NCI-H526 treated with DMSO at 0.1 percent for 48 hours (cell line): ENCODE data around the gene THBS2.
"Not testable (repeated sequence)": the region's sequence is repeated elsewhere in the genome, so short reads cannot be mapped to it uniquely, and the experiment has no call there.

Experiments used
- DNase-seq: peaks from one replicate; lab custom pipeline; 2025; lab: John Stamatoyannopoulos, UW

THBS2 gene

GRCh38 chr6:169230946-169231789, 22.5 kb downstream of the THBS2 start:
- DNase-seq = no peak

GRCh38 chr6:169230322-169230665, 23.4 kb downstream of the THBS2 start:
- DNase-seq = no peak

- DNase-seq = no peak
Measured at GRCh38 chr6:169229615-169230321, 23.9 kb downstream of the THBS2 start.

- no peak for DNase-seq
Measured at GRCh38 chr6:169227116-169227515, 26.5 kb downstream of the THBS2 start.

GRCh38 chr6:169225887-169226286, 27.8 kb downstream of the THBS2 start:
- no peak for DNase-seq

- no peak for DNase-seq
Measured at GRCh38 chr6:169225131-169225576, 28.5 kb downstream of the THBS2 start.

- no peak for DNase-seq
Measured at GRCh38 chr6:169224716-169225115, 28.9 kb downstream of the THBS2 start.

GRCh38 chr6:169224185-169224695, 29.4 kb downstream of the THBS2 start:
- no peak for DNase-seq

- no peak for DNase-seq
Measured at GRCh38 chr6:169223006-169223405, 30.6 kb downstream of the THBS2 start.

- no peak for DNase-seq
Measured at GRCh38 chr6:169222126-169222525, 31.5 kb downstream of the THBS2 start.

GRCh38 chr6:169221264-169221663, 32.4 kb downstream of the THBS2 start:
- DNase-seq = no peak

GRCh38 chr6:169220068-169220964, 33.3 kb downstream of the THBS2 start:
- DNase-seq = no peak

- no peak for DNase-seq
Measured at GRCh38 chr6:169217972-169218371, 35.7 kb downstream of the THBS2 start.

GRCh38 chr6:169216830-169217229, 36.8 kb downstream of the THBS2 start:
- no peak for DNase-seq

- DNase-seq = no peak
Measured at GRCh38 chr6:169215201-169215681, 38.4 kb downstream of the THBS2 start.

GRCh38 chr6:169214789-169215188, 38.9 kb downstream of the THBS2 start:
- not testable (repeated sequence) for DNase-seq

GRCh38 chr6:169213814-169214520, 39.7 kb downstream of the THBS2 start:
- DNase-seq = no peak

- DNase-seq = peak; percentile 78
Measured at GRCh38 chr6:169212897-169213813, 40.5 kb downstream of the THBS2 start.

- DNase-seq = no peak
Measured at GRCh38 chr6:169212436-169212835, 41.2 kb downstream of the THBS2 start.

GRCh38 chr6:169211881-169212280, 41.8 kb downstream of the THBS2 start:
- no peak for DNase-seq
